Stimulated activated CD8-positive, alpha-beta memory T cell treated with anti-CD3 and anti-CD28 coated beads, Interleukin-12 subunit alpha, Interleukin-12 subunit beta, amount 100 ng/mL, for 1 hour (primary cell): ENCODE data around the gene TRAP1.

ENCODE experiments used
- DNase-seq: peaks from one replicate; pipeline ENCODE4 v3.0.0-alpha.2; 2020; ENCODE audit warnings: low read depth

TRAP1 gene

GRCh38 chr16:3713587-3714242 lies 3.6 kb downstream of the TRAP1 start:
- no peak for DNase-seq

- no peak for DNase-seq
Observed at GRCh38 chr16:3712861-3713372, 4.4 kb downstream of the TRAP1 start.

GRCh38 chr16:3706253-3707012 lies 10.9 kb downstream of the TRAP1 start:
- DNase-seq, result no peak

GRCh38 chr16:3702082-3702481 lies 15.2 kb downstream of the TRAP1 start:
- DNase-seq, result no peak

- no peak for DNase-seq
Observed at GRCh38 chr16:3701531-3701930, 15.8 kb downstream of the TRAP1 start.

- no peak for DNase-seq
Observed at GRCh38 chr16:3698941-3699340, 18.4 kb downstream of the TRAP1 start.

GRCh38 chr16:3696425-3697218 lies 20.7 kb downstream of the TRAP1 start:
- no peak for DNase-seq

- DNase-seq, result no peak
Observed at GRCh38 chr16:3695610-3696369, 21.5 kb downstream of the TRAP1 start.

GRCh38 chr16:3694051-3694450 lies 23.3 kb downstream of the TRAP1 start:
- no peak for DNase-seq

GRCh38 chr16:3691761-3692160 lies 25.6 kb downstream of the TRAP1 start:
- no peak for DNase-seq

- no peak for DNase-seq
Observed at GRCh38 chr16:3690980-3691720, 26.2 kb downstream of the TRAP1 start.

GRCh38 chr16:3690470-3690928 lies 26.8 kb downstream of the TRAP1 start:
- peak; percentile 67 for DNase-seq

GRCh38 chr16:3689731-3690130 lies 27.6 kb downstream of the TRAP1 start:
- no peak for DNase-seq

GRCh38 chr16:3687792-3688191 lies 29.5 kb downstream of the TRAP1 start:
- no peak for DNase-seq

GRCh38 chr16:3687021-3687420 lies 30.3 kb downstream of the TRAP1 start:
- no peak for DNase-seq

GRCh38 chr16:3681206-3681605 lies 36.1 kb downstream of the TRAP1 start:
- no peak for DNase-seq

GRCh38 chr16:3677994-3678393 lies 39.3 kb downstream of the TRAP1 start:
- no peak for DNase-seq

GRCh38 chr16:3675601-3676130 lies 41.7 kb downstream of the TRAP1 start:
- DNase-seq, result no peak

GRCh38 chr16:3674513-3675295 lies 42.6 kb downstream of the TRAP1 start:
- DNase-seq, result no peak
